HG03196 (cell line): ENCODE measurements around the gene MED29.

ENCODE experiments used
- ATAC-seq: cut with Tn5 transposase; IDR thresholded peaks from one replicate; pipeline ENCODE4 v1.9.1; 2021; ENCODE audit not compliant: unreplicated experiment

The MED29 gene

GRCh38 chr19:39410017-39410830 lies 19.0 kb downstream of the MED29 start:
- no peak for ATAC-seq

- no peak for ATAC-seq
Measured at GRCh38 chr19:39410831-39411080, 19.6 kb downstream of the MED29 start.

- no peak for ATAC-seq
Measured at GRCh38 chr19:39411081-39411831, 20.1 kb downstream of the MED29 start.

GRCh38 chr19:39411832-39412099 lies 20.6 kb downstream of the MED29 start:
- ATAC-seq, result peak; percentile 29

- peak; percentile 47 for ATAC-seq
Measured at GRCh38 chr19:39412100-39412866, 21.1 kb downstream of the MED29 start, which contains the start of gene PLEKHG2. TSS of gene PLEKHG2 (plus strand) at chr19:39412669. CDS start at chr19:39414087, 1,418 bp downstream.

GRCh38 chr19:39412867-39413271 lies 21.7 kb downstream of the MED29 start:
- no peak for ATAC-seq

GRCh38 chr19:39413272-39413910 lies 22.2 kb downstream of the MED29 start:
- ATAC-seq, result no peak

- no peak for ATAC-seq
Measured at GRCh38 chr19:39413911-39414608, 22.9 kb downstream of the MED29 start.

- no peak for ATAC-seq
Measured at GRCh38 chr19:39415111-39416046, 24.2 kb downstream of the MED29 start.

GRCh38 chr19:39416152-39417120 lies 25.3 kb downstream of the MED29 start:
- no peak for ATAC-seq

GRCh38 chr19:39417463-39418181 lies 26.4 kb downstream of the MED29 start:
- ATAC-seq, result no peak

- no peak for ATAC-seq
Measured at GRCh38 chr19:39419003-39419402, 27.8 kb downstream of the MED29 start.

- ATAC-seq, result no peak
Measured at GRCh38 chr19:39420769-39421168, 29.6 kb downstream of the MED29 start.

GRCh38 chr19:39422020-39422419 lies 30.8 kb downstream of the MED29 start:
- ATAC-seq, result no peak

GRCh38 chr19:39423258-39424086 lies 32.3 kb downstream of the MED29 start:
- no peak for ATAC-seq

GRCh38 chr19:39424934-39425333 lies 33.8 kb downstream of the MED29 start:
- no peak for ATAC-seq

GRCh38 chr19:39425744-39426143 lies 34.6 kb downstream of the MED29 start:
- ATAC-seq, result no peak
